GM21717 (cell line): Measurements from ENCODE around the gene ERGIC1.
"Not testable (repeated sequence)": the region's sequence is repeated elsewhere in the genome, so short reads cannot be mapped to it uniquely, and the experiment has no call there.

Experiments
- ATAC-seq: cut with Tn5 transposase; IDR thresholded peaks from one replicate; pipeline ENCODE4 v1.9.1; 2021; ENCODE audit warnings: mild to moderate bottlenecking, moderate library complexity; ENCODE audit not compliant: unreplicated experiment

ERGIC1 gene

GRCh38 chr5:172875505-172876279 lies 41.6 kb downstream of the ERGIC1 start:
- ATAC-seq = no peak

GRCh38 chr5:172876578-172876977 lies 42.5 kb downstream of the ERGIC1 start:
- ATAC-seq = no peak

GRCh38 chr5:172877466-172878260 lies 43.6 kb downstream of the ERGIC1 start:
- ATAC-seq = no peak

GRCh38 chr5:172878585-172878932 lies 44.5 kb downstream of the ERGIC1 start:
- no peak for ATAC-seq

- ATAC-seq = no peak
Measured at GRCh38 chr5:172878933-172879752, 45.1 kb downstream of the ERGIC1 start.

- ATAC-seq = peak; percentile 85
Measured at GRCh38 chr5:172881691-172882370, 47.8 kb downstream of the ERGIC1 start.

GRCh38 chr5:172883066-172883465 lies 49.0 kb downstream of the ERGIC1 start:
- no peak for ATAC-seq

GRCh38 chr5:172885597-172886340 lies 51.7 kb downstream of the ERGIC1 start:
- no peak for ATAC-seq

- ATAC-seq = no peak
Measured at GRCh38 chr5:172886476-172886875, 52.4 kb downstream of the ERGIC1 start.

GRCh38 chr5:172886974-172887501 lies 53.0 kb downstream of the ERGIC1 start:
- ATAC-seq = no peak

- ATAC-seq = no peak
Measured at GRCh38 chr5:172887692-172888091, 53.6 kb downstream of the ERGIC1 start.

GRCh38 chr5:172890659-172891058 lies 56.6 kb downstream of the ERGIC1 start:
- ATAC-seq = no peak

GRCh38 chr5:172891716-172892421 lies 57.8 kb downstream of the ERGIC1 start:
- no peak for ATAC-seq

GRCh38 chr5:172892713-172893112 lies 58.7 kb downstream of the ERGIC1 start:
- no peak for ATAC-seq

- ATAC-seq = no peak
Measured at GRCh38 chr5:172894767-172895388, 60.8 kb downstream of the ERGIC1 start.

- ATAC-seq = no peak
Measured at GRCh38 chr5:172895549-172895948, 61.5 kb downstream of the ERGIC1 start.

GRCh38 chr5:172896465-172896864 lies 62.4 kb downstream of the ERGIC1 start:
- no peak for ATAC-seq

- ATAC-seq = not testable (repeated sequence)
Measured at GRCh38 chr5:172897067-172897466, 63.0 kb downstream of the ERGIC1 start.
